ENCODE data around the gene PARD3B.

DNA sequence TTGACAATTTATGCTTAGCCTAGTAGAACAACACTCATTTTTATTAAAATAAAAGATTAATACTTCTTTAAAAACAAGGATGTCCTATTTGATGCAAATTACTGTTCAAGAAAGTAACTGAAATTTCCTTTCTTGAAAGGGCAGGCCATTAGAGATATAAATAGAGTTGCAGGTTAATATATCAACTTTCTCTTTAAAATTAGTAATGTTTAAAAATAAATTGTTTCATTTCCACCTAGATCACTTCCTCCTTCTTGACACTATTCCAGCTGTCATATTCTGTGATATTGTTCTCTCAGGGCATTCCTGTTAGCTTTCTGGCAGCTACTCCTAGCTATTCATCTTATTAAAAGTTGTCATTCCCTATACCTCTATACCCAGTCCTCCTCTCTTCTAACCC lies 779.1 kb downstream of the PARD3B start:
- no peak for TF ChIP-seq CTCF (IDR thresholded peaks at IDR 0.05 in 2 of 3, conservative IDR thresholded peaks at IDR 0.05 in 1 of 3; ENCODE audit: borderline replicate concordance in 1 of 3, insufficient read depth in 1 of 3, low read depth in 2 of 3, low read length in 2 of 3)
- TF ChIP-seq EZH2 (IDR thresholded peaks at IDR 0.05), result no peak
- TF ChIP-seq SIN3A (IDR thresholded peaks at IDR 0.05; ENCODE audit: low read depth), result no peak
- no peak for TF ChIP-seq SP1 (IDR thresholded peaks at IDR 0.05; ENCODE audit: low read depth)
- no peak for TF ChIP-seq EGR1 (IDR thresholded peaks at IDR 0.05; ENCODE audit: low read depth)
- no peak for TF ChIP-seq TCF7L2 (IDR thresholded peaks at IDR 0.05; ENCODE audit: borderline replicate concordance, extremely low read depth, insufficient read depth, insufficient read length)
- no peak for TF ChIP-seq SRF (IDR thresholded peaks at IDR 0.05; ENCODE audit: low read depth)
- TF ChIP-seq, protein P1, sequence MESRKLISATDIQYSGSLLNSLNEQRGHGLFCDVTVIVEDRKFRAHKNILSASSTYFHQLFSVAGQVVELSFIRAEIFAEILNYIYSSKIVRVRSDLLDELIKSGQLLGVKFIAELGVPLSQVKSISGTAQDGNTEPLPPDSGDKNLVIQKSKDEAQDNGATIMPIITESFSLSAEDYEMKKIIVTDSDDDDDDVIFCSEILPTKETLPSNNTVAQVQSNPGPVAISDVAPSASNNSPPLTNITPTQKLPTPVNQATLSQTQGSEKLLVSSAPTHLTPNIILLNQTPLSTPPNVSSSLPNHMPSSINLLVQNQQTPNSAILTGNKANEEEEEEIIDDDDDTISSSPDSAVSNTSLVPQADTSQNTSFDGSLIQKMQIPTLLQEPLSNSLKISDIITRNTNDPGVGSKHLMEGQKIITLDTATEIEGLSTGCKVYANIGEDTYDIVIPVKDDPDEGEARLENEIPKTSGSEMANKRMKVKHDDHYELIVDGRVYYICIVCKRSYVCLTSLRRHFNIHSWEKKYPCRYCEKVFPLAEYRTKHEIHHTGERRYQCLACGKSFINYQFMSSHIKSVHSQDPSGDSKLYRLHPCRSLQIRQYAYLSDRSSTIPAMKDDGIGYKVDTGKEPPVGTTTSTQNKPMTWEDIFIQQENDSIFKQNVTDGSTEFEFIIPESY (IDR thresholded peaks at IDR 0.05; ENCODE audit: extremely low read depth, insufficient replicate concordance, low read length), result no peak
- no peak for TF ChIP-seq YY1 (IDR thresholded peaks at IDR 0.05; ENCODE audit: extremely low read depth, insufficient replicate concordance, low read depth, low read length)
- no peak for TF ChIP-seq JUND (IDR thresholded peaks at IDR 0.05)
- no peak for TF ChIP-seq ZNF274 (IDR thresholded peaks at IDR 0.05; ENCODE audit: low read depth, low read length)
- TF ChIP-seq, protein P2, sequence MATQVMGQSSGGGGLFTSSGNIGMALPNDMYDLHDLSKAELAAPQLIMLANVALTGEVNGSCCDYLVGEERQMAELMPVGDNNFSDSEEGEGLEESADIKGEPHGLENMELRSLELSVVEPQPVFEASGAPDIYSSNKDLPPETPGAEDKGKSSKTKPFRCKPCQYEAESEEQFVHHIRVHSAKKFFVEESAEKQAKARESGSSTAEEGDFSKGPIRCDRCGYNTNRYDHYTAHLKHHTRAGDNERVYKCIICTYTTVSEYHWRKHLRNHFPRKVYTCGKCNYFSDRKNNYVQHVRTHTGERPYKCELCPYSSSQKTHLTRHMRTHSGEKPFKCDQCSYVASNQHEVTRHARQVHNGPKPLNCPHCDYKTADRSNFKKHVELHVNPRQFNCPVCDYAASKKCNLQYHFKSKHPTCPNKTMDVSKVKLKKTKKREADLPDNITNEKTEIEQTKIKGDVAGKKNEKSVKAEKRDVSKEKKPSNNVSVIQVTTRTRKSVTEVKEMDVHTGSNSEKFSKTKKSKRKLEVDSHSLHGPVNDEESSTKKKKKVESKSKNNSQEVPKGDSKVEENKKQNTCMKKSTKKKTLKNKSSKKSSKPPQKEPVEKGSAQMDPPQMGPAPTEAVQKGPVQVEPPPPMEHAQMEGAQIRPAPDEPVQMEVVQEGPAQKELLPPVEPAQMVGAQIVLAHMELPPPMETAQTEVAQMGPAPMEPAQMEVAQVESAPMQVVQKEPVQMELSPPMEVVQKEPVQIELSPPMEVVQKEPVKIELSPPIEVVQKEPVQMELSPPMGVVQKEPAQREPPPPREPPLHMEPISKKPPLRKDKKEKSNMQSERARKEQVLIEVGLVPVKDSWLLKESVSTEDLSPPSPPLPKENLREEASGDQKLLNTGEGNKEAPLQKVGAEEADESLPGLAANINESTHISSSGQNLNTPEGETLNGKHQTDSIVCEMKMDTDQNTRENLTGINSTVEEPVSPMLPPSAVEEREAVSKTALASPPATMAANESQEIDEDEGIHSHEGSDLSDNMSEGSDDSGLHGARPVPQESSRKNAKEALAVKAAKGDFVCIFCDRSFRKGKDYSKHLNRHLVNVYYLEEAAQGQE (IDR thresholded peaks at IDR 0.05; ENCODE audit: low read depth), result no peak
